Measurements from ENCODE around the gene ANO5. TPM values are rescaled to one million over a fixed set of nuclear protein-coding genes. Genes with fewer than 3 reads are reported as not detected.

ANO5 gene
- total RNA-seq, 1 experiment from 2014 or later: 6.3 TPM

GRCh38 chr11:22199243-22199642, 6.4 kb downstream of the ANO5 start:
- no peaks in the 10 kb centered on the region for H3K27me3 Mint-ChIP-seq (ENCODE audit: low read depth)
- TF ChIP-seq CBFB (CRISPR knock-in tag; IDR thresholded peaks at IDR 0.05; ENCODE audit: low read depth) (no peak), ERG (CRISPR knock-in tag; IDR thresholded peaks at IDR 0.05) (no peak), SMAD4 (CRISPR knock-in tag; IDR thresholded peaks at IDR 0.05) (no peak), PRDM15 (CRISPR knock-in tag; IDR thresholded peaks at IDR 0.05) (no peak), ZNF423 (CRISPR knock-in tag; IDR thresholded peaks at IDR 0.05) (no peak), GRHL2 (CRISPR knock-in tag; IDR thresholded peaks at IDR 0.05; ENCODE audit: insufficient replicate concordance, severe bottlenecking) (no peak), E2F1 (CRISPR knock-in tag; IDR thresholded peaks at IDR 0.05) (no peak), IRF1 (CRISPR knock-in tag; IDR thresholded peaks at IDR 0.05) (no peak), JAZF1 (CRISPR knock-in tag; IDR thresholded peaks at IDR 0.05) (no peak), PREB (CRISPR knock-in tag; IDR thresholded peaks at IDR 0.05; ENCODE audit: borderline replicate concordance) (no peak), MXD4 (CRISPR knock-in tag; IDR thresholded peaks at IDR 0.05; ENCODE audit: borderline replicate concordance) (no peak), ARID4B (CRISPR knock-in tag; IDR thresholded peaks at IDR 0.05; ENCODE audit: borderline replicate concordance) (no peak), PRRX2 (CRISPR knock-in tag; IDR thresholded peaks at IDR 0.05) (no peak), ZNF396 (CRISPR knock-in tag; IDR thresholded peaks at IDR 0.05; ENCODE audit: borderline replicate concordance) (no peak), RELA (CRISPR knock-in tag; IDR thresholded peaks at IDR 0.05; ENCODE audit: borderline replicate concordance) (no peak), FOXJ3 (CRISPR knock-in tag; IDR thresholded peaks at IDR 0.05; ENCODE audit: borderline replicate concordance) (no peak), ETV6 (CRISPR knock-in tag; IDR thresholded peaks at IDR 0.05) (no peak), ATF1 (CRISPR knock-in tag; IDR thresholded peaks at IDR 0.05) (no peak), OVOL2 (CRISPR knock-in tag; IDR thresholded peaks at IDR 0.05; ENCODE audit: borderline replicate concordance) (no peak), AFF4 (CRISPR knock-in tag; IDR thresholded peaks at IDR 0.05; ENCODE audit: borderline replicate concordance) (no peak)
- H3K4me1 Mint-ChIP-seq: peaks cover 25% of the 10 kb centered on the region
- no peaks in the 10 kb centered on the region for H3K36me3 Mint-ChIP-seq
- CTCF ChIA-PET: no interaction called here
- POLR2A ChIA-PET: no interaction called here
- H3K4me3 Mint-ChIP-seq: no peak overlapping the region
- H3K9me3 Mint-ChIP-seq: peaks cover 4% of the 10 kb centered on the region; the same call in 1 of the 2 replicates
- ATAC-seq (no peak), DNase-seq (ENCODE audit: low spot score) (no peak)
- no peak overlapping the region for H3K27ac Mint-ChIP-seq

Measured in WTC11 (cell line).